ENCODE results near the gene ZNF574. TPM values are rescaled to one million over a fixed set of nuclear protein-coding genes. Genes with fewer than 3 reads are reported as not detected.

Gene ZNF574
- total RNA-seq, 1 donor from 2014 or later: 20.0 TPM

GRCh38 chr19:42064432-42064831, 11.5 kb upstream of the ZNF574 start:
- Histone ChIP-seq H3K79me2 (ENCODE audit: insufficient read depth, low read length) (no peaks in the 10 kb centered on the region), H3K27ac (ENCODE audit: low read depth, low read length) (no peak overlapping the region), H4K20me1 (ENCODE audit: insufficient read depth, low read length) (peaks cover 18% of the 10 kb centered on the region), H3K27me3 (ENCODE audit: insufficient read depth, low read length) (peaks cover 21% of the 10 kb centered on the region), H3K4me3 (ENCODE audit: insufficient read depth, low read depth, low read length) (no peak overlapping the region), H3K9me3 (ENCODE audit: insufficient read depth, low read depth, low read length) (no peaks in the 10 kb centered on the region), H3K4me2 (ENCODE audit: low read length) (no peak overlapping the region), H3K9ac (ENCODE audit: low read length) (no peak overlapping the region), H2AFZ (ENCODE audit: low read depth, low read length) (no peak overlapping the region), H3K36me3 (ENCODE audit: insufficient read depth, low read length) (no peaks in the 10 kb centered on the region), H3K4me1 (ENCODE audit: insufficient read depth, low read length) (no peaks in the 10 kb centered on the region)
- no peaks in the 10 kb centered on the region for H3K9me3 Mint-ChIP-seq (ENCODE audit: unreplicated experiment)
- no peak overlapping the region for H3K4me3 Mint-ChIP-seq (ENCODE audit: unreplicated experiment)
- DNase-seq (ENCODE audit: low read depth) (no peak), FAIRE-seq (no peak)
- H3K4me1 Mint-ChIP-seq (ENCODE audit: low read depth, unreplicated experiment): no peaks in the 10 kb centered on the region
- H3K36me3 Mint-ChIP-seq (ENCODE audit: low read depth, unreplicated experiment): peaks cover 7% of the 10 kb centered on the region
- no peak for TF ChIP-seq EZH2 (IDR thresholded peaks at IDR 0.05; ENCODE audit: insufficient read depth, low read length)
- TF ChIP-seq, protein P1, sequence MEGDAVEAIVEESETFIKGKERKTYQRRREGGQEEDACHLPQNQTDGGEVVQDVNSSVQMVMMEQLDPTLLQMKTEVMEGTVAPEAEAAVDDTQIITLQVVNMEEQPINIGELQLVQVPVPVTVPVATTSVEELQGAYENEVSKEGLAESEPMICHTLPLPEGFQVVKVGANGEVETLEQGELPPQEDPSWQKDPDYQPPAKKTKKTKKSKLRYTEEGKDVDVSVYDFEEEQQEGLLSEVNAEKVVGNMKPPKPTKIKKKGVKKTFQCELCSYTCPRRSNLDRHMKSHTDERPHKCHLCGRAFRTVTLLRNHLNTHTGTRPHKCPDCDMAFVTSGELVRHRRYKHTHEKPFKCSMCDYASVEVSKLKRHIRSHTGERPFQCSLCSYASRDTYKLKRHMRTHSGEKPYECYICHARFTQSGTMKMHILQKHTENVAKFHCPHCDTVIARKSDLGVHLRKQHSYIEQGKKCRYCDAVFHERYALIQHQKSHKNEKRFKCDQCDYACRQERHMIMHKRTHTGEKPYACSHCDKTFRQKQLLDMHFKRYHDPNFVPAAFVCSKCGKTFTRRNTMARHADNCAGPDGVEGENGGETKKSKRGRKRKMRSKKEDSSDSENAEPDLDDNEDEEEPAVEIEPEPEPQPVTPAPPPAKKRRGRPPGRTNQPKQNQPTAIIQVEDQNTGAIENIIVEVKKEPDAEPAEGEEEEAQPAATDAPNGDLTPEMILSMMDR (IDR thresholded peaks at IDR 0.05; ENCODE audit: insufficient read depth, low read depth, low read length): no peak
- H3K27ac Mint-ChIP-seq (ENCODE audit: unreplicated experiment): no peak overlapping the region
- peaks cover 17% of the 10 kb centered on the region for H3K27me3 Mint-ChIP-seq (ENCODE audit: low read depth, unreplicated experiment)

DNA sequence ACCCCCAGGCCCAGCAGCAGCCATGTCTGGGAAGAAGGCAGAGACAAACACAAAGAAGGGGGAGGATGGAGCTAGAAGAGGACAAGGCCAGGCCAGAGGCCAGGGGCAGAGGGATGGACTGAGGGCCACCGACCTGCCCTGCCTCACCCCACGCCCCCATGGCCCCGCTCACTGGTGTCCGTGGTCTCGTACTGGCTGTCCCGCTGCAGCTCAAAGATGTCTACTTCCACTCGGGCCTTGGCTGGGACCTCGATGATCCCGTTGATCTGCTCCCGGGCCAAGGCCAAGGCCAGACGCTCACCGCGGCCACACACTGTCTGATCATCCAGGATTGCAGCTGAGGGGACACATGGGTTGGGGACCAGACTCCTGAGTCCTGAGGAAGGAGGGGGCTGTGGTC, 10.9 kb upstream of the ZNF574 start:
- DNase-seq (ENCODE audit: low read depth) (no peak), FAIRE-seq (no peak)
- no peaks in the 10 kb centered on the region for H3K79me2 ChIP-seq (ENCODE audit: insufficient read depth, low read length)
- H3K9me3 ChIP-seq (ENCODE audit: insufficient read depth, low read depth, low read length): no peaks in the 10 kb centered on the region
- H3K36me3 ChIP-seq (ENCODE audit: insufficient read depth, low read length): no peaks in the 10 kb centered on the region
- H3K9ac ChIP-seq (ENCODE audit: low read length): no peak overlapping the region
- H3K9me3 Mint-ChIP-seq (ENCODE audit: unreplicated experiment): no peaks in the 10 kb centered on the region
- peaks cover 21% of the 10 kb centered on the region for H3K27me3 ChIP-seq (ENCODE audit: insufficient read depth, low read length)
- H3K4me3 Mint-ChIP-seq (ENCODE audit: unreplicated experiment): no peak overlapping the region
- no peaks in the 10 kb centered on the region for H3K4me1 Mint-ChIP-seq (ENCODE audit: low read depth, unreplicated experiment)
- no peak overlapping the region for H3K4me3 ChIP-seq (ENCODE audit: insufficient read depth, low read depth, low read length)
- TF ChIP-seq, protein P1 (IDR thresholded peaks at IDR 0.05; ENCODE audit: insufficient read depth, low read depth, low read length): no peak
- no peak for TF ChIP-seq EZH2 (IDR thresholded peaks at IDR 0.05; ENCODE audit: insufficient read depth, low read length)
- peaks cover 7% of the 10 kb centered on the region for H3K36me3 Mint-ChIP-seq (ENCODE audit: low read depth, unreplicated experiment)
- peaks cover 14% of the 10 kb centered on the region for H3K27me3 Mint-ChIP-seq (ENCODE audit: low read depth, unreplicated experiment)
- no peaks in the 10 kb centered on the region for H3K4me1 ChIP-seq (ENCODE audit: insufficient read depth, low read length)
- H3K27ac ChIP-seq (ENCODE audit: low read depth, low read length): no peak overlapping the region
- no peak overlapping the region for H3K27ac Mint-ChIP-seq (ENCODE audit: unreplicated experiment)
- H3K4me2 ChIP-seq (ENCODE audit: low read length): no peak overlapping the region
- peaks cover 18% of the 10 kb centered on the region for H4K20me1 ChIP-seq (ENCODE audit: insufficient read depth, low read length)
- H2AFZ ChIP-seq (ENCODE audit: low read depth, low read length): no peak overlapping the region

DNA sequence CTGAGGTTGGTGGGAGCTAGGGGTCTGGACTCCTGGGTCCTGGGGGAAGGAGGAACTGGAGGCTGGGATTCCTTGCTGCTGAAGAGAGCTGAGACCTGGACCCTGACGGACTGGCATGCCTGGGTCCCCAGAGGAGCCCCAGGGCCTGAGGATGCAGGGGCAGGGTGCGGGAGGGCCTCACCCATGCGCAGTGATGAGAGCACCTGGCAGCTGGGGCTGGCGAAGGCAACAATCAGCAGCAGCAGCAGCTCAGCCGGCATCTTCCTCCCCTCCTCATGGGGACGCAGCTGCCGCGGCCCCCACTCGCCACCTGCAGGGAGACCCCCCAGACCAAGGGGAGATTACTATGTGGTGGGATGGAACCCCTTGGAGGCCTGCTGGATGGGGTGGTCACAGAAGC, 10.5 kb upstream of the ZNF574 start:
- no peak for DNase-seq (ENCODE audit: low read depth)
- no peak for TF ChIP-seq EZH2 (IDR thresholded peaks at IDR 0.05; ENCODE audit: insufficient read depth, low read length)
- TF ChIP-seq, protein P1 (IDR thresholded peaks at IDR 0.05; ENCODE audit: insufficient read depth, low read depth, low read length): no peak
- peaks cover 14% of the 10 kb centered on the region for H3K27me3 Mint-ChIP-seq (ENCODE audit: low read depth, unreplicated experiment)
- no peaks in the 10 kb centered on the region for H3K79me2 ChIP-seq (ENCODE audit: insufficient read depth, low read length)
- no peaks in the 10 kb centered on the region for H3K4me1 ChIP-seq (ENCODE audit: insufficient read depth, low read length)
- H3K36me3 Mint-ChIP-seq (ENCODE audit: low read depth, unreplicated experiment): peaks cover 7% of the 10 kb centered on the region
- H3K4me3 Mint-ChIP-seq (ENCODE audit: unreplicated experiment): no peak overlapping the region
- H3K4me3 ChIP-seq (ENCODE audit: insufficient read depth, low read depth, low read length): no peak overlapping the region
- H4K20me1 ChIP-seq (ENCODE audit: insufficient read depth, low read length): peaks cover 18% of the 10 kb centered on the region
- H3K9me3 Mint-ChIP-seq (ENCODE audit: unreplicated experiment): no peaks in the 10 kb centered on the region
- H3K4me1 Mint-ChIP-seq (ENCODE audit: low read depth, unreplicated experiment): no peaks in the 10 kb centered on the region
- H2AFZ ChIP-seq (ENCODE audit: low read depth, low read length): no peak overlapping the region
- peaks cover 21% of the 10 kb centered on the region for H3K27me3 ChIP-seq (ENCODE audit: insufficient read depth, low read length)
- no peak overlapping the region for H3K4me2 ChIP-seq (ENCODE audit: low read length)
- no peak overlapping the region for H3K27ac Mint-ChIP-seq (ENCODE audit: unreplicated experiment)
- H3K36me3 ChIP-seq (ENCODE audit: insufficient read depth, low read length): no peaks in the 10 kb centered on the region
- H3K27ac ChIP-seq (ENCODE audit: low read depth, low read length): no peak overlapping the region
- H3K9ac ChIP-seq (ENCODE audit: low read length): no peak overlapping the region
- no peaks in the 10 kb centered on the region for H3K9me3 ChIP-seq (ENCODE audit: insufficient read depth, low read depth, low read length)
- no peak for FAIRE-seq

Data from astrocyte (in vitro differentiated cells and primary cell).